ENCODE data around the gene CHCHD6.

Gene CHCHD6, protein sequence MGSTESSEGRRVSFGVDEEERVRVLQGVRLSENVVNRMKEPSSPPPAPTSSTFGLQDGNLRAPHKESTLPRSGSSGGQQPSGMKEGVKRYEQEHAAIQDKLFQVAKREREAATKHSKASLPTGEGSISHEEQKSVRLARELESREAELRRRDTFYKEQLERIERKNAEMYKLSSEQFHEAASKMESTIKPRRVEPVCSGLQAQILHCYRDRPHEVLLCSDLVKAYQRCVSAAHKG

DNA sequence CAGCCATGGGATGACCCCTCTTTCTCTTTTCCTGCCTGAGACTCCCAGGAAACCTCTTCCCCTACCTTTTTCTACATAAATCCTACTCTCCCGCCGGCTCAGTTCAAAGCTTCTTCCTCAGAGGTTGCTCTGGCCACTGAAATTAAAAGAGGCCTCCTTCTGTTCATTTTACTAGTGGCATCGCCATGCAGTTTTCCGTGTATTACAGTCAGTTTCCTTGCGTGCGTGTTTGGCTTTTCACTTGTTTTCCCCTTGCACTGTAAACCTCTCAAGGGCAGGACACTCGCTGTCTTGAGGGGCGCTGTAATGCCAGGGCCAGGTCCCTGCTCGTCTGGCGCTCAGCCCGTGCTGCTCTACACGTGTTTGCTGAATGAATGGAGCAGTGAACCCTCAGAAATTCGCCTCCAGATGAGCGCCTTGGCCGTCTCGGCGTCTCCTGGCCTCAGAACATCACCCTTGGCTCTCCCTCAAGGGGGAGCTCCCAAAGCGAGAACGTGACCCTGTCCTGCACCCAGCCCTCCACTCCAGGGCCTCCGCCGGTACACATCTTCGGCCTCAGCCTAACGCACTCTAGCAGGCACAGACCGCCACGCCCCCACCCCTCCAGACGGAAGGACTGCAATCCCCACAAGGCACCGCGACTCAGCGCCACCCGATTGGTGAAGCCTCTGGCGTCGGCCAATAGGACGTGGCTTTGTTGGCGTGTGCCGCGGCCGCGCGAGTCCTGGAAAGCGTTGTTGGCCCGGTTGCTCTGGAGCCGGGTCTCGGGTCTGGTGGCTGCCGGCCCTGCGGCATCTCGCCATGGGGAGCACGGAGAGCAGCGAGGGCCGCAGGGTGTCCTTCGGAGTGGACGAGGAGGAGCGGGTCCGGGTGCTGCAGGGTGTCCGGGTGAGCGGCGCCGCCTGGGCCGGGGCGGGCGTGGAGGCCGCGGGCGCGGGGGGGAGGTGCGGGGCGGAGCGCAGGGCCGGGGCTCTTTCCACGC, at the start of gene CHCHD6:
Gene CHCHD6, plus strand, starts transcription at position 729 of the 982 bp plus-strand sequence. Its CDS starts 73 bp downstream, at position 802.
- DNase-seq = peak; percentile 75

DNA sequence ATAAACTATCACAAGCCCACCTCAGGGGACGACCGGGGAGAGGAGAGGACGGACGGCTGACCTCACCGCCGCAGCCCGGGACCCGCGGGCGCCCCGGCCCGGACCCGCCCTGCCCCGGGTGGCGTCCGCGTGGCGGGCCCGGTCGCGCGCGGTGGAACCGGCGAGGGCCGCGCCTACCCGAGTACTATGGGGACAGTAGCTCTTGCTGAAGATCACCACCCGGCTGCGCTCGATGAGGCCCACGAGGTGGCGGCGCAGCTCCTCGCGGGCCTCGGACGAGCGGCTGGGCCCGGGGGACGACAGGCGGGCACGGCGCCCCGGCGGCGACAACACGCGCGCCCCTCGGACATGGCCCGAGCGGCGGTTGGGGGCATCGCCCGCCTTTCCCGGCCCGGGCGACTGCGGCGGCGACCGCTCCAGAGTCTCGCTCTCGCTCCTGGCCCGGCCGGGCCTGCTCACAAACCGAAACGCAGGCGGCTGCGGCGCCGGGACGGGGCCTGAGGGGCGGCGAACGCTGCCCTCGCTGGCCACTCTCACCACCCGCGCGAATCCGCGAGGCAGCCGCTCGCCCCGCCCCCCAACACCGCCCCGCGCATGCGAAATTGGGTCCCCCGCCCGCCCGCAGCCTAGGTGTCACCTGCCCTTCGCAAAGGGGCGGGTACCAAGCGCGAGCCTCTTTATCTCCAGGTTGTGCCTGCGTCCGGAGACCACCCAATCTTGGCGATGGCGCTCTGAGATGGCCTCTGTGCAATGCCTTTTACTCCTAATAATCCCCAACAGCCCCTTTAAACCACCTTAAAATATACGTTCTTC, 49.3 kb upstream of the CHCHD6 start, which contains the start of gene TXNRD3:
Gene TXNRD3, minus strand, starts transcription at position 554 of the 813 bp plus-strand sequence.
- DNase-seq = peak; percentile 45

DNA sequence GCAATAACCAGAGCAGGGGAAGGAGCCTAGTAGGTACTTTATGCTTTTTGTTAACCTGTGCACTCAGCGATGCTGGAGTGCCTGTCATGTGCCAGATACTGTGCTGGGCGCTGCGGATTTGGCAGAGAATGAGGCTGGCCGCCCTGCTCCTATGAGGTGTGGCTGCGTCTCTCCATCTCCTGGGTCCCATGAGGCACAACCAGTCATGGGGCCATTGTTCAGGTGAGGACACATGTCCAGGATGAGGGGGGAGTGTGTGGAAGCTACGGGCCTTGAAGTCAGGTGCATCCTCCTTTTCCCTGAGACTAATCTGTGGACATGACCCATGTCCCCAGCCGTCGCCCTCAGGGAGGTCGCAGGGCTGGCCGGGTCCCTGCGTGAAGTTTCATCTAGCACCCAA, 48.2 kb upstream of the CHCHD6 start:
- DNase-seq = no peak

DNA sequence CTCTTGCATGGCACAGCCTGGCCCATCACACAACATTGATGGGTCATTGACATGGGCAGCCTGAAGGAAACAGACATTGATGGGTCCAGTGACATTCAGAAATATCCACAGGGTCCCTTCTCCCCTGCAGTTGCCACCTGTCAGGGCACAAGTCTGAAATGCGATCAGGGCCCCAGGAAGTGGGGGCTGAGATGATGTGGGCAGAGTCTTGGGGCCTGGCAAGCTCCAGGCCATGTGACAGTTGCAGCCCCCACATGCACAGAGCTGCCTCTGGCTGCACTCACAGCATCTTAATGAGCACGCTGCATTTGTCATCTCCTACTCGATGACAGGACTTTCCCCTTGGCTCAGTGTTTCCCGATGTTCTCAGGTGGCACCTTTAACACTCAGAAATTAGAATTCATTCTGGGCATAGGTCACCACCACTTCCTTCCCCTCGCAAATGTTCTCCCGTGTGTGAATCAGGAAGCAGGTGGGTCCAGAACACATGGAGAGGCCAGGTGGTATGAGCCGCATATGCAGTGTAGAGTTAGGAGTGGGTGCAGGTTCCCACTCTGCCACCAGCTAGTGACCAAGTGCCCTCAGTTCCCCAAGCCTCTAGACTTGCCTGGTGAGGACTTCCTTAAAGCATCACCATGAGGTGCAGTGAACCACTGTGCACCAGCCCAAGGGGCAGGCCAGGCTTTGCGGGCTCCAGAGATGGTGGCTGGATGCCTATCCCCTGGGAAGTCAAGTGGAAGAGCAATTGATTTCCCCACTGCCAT, 47.5 kb upstream of the CHCHD6 start:
- DNase-seq = no peak

DNA sequence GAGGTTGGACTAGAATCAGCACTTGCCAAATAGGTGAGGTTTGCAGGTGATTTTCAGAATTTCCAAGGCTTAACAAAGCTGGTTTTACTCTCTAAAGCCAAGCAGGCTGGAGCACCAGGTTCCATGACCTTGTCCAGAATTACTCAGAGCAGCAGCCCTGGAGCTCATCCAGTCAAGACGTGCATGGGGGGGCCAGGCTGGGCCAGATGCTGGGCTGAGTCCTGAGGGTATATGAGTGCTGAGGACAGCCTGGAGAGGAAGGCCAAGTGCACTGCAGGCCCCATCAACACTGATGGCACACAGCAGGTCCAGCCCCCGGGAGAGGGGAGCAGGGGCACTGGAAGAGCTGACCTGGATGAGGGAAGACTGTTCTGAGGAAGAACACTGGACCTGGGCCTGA, 46.1 kb upstream of the CHCHD6 start:
- DNase-seq = no peak

DNA sequence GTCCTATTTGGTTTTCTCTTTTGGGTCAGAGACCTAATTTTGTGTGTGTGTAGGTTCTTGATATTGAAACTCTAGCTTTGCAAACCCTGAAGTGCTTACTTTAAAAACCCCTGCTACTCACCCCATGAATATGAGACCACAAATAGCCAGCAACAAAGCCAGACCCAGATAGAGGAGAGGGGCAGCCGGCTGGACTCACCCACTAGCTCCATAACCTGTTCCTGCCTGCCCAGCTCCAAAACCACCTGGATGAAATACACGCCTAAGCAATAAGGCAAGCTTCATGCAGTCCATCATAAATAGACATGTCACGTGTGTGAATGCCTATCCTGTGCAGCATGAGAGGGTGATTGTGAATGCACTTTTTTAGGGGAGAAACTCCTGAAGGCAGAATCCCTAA, 45.5 kb upstream of the CHCHD6 start:
- no peak for DNase-seq

DNA sequence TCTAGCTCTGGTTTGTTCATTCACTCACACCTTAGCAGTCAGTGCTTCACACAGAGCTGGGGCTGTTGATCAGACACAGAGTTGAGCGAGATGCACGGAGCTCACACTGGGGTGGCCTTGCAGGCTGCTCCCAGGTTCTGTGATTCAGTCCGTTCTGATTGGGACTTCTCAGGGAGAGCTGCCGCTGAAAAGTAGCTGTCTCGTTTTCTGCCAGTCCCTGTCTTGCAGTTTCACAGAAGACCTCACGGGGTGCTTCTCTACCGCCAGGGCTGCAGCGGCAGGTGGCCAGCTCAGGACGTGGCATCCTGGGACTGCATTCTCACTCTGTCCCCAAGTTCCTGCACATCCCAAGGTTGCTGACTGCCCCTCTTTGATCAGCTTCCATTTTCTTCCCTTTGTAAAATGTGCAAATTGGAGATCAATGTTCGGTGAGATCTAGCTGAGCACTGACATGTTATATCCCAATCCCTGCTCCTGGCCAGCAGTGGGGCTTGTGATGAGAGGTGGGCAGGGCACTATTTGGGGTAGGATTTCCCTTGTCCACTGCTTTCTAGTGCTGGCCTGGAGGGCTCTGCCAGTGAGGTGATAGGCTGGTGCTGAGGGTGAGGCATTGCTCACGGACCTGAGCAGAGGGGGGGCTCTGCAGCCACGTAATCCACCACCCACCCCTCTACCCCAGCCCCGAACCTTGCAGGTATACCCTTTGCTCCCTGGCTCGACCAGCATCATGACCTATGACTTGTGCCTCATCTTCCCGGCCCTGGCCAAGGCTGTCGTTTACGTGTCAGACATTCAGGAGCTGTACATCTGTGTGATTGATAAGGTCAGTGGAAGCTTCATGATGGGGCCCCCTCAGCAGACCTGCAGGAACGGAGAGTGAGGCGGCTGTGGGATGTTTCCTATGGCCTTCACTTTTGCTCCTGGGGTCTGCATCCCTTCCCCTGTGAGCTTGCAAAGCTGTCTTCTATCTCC, 43.8 kb upstream of the CHCHD6 start:
- DNase-seq = no peak

DNA sequence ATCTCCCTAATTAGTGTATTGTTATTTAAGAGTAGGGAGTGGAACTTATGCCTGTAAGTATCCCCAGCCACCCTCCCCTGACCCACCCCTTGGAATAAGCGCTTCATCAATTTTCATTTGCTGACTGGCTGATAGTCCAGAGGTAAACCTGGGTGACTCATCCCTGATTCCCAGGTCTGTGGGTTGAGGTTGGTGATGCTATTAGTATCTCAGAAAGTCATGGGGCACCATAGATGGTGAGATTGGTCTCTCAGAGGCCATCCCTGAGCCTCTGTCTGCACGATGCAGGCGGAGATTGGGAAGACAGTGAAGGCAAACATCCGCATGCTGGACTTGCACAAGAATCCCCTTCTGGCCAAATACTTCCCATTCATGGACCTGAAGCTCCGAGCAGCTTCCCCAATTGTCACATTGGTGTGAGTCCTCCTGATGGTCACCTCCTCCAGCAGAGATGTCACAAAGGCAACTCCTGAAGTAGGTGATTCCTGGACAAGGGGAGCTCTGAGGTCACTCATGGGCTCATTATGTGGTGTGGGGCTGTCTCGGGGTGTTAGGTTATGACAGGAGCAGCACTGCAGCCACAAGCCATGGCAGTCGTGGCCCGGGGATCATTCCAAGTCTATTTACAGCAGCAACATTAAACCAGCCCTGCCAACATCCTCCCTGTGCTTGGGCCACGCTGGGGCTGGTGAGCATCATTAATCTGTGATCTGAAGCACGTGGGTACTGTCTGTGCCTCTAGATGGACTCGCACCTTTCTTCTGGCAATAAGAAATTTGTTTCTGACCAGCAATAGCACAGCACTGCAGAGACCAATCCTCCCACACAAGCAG, 42.3 kb upstream of the CHCHD6 start:
- no peak for DNase-seq

DNA sequence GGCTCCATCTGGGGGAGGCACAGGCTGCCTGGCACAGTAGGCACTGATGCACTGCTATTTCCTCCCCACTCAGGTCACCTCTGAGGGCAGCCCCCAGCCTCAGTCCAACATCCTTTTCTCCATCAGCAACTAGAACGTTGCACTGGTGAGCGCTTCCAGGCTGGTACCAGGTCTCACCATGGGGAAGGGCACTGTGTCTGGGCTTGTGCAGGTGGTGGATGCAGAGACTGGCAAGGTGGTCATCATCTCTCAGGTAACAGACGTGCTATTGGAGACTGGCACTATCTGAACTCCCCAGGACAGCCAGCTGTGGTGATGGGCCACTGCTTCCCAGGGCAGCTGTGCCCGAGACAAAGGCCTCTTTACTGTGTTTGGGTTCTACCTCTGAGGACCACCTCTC, 40.8 kb upstream of the CHCHD6 start:
- DNase-seq = no peak

DNA sequence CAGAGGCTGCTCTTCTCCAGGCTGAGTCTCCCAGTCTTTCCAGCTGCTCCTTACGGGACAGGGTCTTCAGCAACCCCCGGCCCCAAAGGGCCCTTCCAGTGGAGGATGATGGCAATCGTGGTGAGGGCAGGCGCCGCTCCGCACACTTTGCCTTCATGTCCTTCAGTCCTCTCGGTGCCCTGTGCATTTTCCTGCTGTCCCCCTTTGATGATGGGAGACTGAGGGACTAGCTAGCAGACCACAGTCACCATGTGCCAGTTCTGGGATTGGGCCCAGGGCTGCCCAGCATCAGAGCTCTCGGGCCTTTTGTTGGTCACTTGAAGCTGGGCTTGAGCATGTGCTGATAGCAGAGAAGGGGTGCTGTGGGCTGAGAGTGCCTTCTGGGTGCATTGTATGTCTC, 40.3 kb upstream of the CHCHD6 start:
- no peak for DNase-seq

DNA sequence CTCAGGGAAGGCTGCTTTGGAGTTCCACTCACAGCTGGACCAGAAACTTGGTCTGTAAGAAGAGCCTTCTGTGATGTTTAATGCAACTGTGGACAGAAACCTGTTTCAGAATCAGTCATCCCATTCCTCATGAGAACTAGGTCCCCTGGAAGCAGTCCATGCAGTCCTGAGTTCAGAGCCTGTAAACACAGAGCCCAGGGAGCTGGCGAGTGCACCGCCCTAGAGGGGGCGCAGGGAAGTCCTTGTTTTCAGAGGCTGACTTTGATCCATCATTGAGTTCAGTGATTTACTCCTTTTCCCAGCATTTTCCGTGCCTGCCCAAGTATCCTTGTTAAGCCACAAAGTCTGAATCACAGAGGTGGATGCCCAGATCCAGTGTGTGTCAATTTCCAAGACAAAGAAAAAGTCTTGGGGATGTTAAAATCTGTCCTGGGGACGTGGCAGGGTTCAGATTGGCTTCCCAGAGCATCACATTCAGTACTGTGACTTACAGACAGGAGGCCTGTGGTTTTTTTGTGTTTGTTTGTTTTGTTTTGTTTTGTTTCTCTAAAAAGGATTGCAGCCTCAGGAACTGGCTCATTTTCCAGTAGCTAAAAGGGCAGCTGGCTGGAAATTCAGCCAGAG, 39.3 kb upstream of the CHCHD6 start:
- no peak for DNase-seq

DNA sequence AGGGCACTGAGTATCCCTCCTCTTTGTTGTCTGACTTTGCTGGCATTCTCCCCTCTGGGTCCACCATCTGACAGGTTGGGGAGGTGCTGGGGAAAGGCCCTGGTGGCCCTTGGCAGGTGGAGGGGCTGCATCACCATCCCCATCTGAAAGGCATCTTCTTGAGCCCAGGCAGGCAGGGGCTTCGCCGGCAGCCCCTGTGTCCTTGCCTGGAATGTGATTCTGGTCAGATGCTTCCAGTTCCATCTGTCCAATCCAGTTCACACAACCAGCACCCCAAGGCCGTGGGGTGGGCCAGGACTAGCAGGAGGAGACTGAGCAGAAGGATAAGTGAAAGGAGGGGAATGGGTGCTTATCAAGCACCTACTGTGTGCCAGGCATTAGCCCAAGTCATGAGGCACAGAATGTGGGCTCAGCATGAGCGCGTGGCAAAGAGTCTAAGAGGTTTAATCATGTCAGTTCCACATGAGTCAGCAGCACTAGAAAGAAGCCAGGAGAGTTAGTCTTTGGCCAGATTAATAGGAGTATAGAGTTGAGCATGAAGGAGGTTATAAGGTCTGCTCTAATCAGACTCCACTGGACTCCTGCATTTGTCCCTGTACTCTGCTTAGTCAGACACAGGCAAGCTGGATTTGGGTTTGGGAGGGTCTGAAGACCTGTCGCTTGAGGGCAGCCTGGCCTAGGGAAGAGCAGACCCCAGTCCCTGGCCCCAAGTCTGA, 38.7 kb upstream of the CHCHD6 start:
- DNase-seq = no peak

DNA sequence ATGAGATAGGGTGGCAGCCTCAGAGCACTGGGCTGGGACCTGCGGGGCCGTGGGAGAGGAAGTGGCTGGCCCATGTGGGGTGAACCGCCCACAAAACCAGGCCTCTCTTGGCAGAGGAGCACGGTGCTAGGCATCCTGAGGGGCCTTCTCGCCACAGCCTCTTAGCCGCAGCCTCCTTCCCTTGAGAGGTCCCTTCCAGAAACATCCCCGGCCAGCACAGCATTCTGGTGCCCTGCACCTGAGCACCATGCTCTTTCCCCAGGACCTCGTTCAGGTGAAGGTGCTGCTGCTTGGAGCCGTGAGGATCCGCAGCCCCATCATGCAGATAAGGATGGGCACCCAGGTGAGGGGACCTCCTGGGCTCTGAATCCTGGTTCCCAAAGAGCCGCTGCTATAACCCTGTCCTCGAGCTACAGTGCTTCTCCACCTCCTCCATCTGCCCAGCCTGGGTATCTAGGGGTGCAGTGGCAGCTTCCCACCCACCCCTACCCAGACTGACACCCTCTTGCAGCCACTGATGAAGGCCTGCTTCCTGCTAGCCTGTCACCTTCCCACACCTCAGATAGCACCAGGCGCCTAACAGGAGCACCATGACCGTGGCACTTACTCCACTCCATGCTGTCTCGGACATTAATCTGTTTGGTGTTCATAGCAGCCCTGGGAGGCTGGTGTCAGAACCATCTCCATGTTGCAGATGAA, 37.9 kb upstream of the CHCHD6 start:
- DNase-seq = no peak

DNA sequence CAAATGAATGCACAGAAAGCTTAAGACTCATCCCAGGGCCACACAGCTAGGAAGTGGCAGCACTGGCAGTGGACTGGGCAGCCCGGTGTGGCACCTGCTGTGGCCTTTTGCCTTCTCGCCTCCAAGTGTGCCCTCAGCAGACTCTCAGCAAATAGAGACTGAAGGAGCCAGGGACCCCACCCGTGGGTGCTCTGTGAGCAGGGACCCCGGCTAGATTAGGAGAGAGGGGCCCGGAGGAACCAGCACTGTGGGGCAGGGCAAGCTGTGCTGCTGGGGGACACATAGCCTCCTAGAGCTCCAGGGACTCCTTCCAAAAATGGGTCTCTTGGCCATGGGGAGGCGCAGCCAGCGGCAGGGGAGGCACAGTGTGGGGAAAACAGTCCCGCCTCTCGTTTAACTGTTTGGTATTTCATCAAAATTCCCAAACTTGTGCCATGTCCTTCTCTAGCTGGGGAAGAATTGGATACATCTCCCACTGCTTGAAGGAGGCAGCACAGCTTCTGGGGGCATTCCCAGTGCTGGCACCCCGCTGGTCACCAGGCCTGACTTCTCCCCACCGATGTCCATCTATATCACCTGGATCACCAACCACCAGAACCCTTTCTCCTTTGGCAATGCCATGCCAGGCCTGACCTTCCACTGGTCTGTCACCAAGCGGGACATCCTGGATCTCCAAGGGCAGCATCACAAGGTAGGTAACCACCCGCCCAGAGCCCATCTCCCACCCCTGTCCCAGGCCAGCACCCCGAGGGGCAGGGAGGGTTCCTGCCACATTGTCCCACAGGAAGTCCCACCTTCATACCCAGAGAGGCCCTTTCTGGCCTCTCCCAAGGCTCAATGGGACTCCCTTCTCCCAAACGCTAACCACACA, 37.1 kb upstream of the CHCHD6 start:
- no peak for DNase-seq

DNA sequence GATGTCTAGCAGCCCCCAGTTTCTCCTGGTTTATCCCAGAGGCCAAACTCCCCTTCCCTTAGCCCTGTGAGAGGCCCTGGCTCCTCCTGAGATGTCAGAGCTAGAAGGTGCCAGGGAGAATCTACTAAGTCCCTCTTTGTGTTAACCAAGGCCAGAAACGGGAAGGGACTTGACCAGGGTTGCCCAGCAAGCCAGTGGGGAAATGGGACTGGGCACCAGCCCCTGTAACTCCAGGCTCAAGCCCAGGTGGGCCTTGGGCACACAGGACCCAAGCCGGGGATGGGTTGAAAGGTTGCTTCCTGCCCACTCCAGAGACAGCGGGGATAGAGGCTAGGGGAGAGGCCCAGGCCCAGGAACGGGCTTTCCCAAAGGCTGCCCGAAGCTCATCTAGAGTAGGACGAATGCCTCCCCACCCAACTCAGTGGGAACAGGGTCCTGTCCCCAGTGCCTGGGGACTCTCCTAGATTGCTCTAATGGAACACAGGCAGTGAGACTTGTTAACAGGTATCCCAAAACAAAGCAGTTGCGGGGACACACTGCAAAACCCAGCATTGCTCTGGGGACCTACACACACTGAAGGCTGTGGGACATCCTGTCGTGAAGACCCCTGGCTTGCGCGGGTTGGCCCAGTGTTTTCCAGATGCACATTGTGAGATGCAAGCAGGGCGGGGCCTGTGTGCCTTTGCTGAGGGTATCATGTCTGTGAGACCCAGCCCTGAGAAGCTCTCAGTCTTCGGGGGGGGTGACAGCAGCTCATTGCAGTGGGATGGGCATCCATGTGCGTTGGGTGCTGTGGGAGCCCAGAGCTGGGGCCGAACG, 36.2 kb upstream of the CHCHD6 start:
- DNase-seq = no peak
